SK-N-MC (cell line): ENCODE data around the gene PAXX.

Experiments used
- DNase-seq: peaks from one replicate; pipeline ENCODE4 v3.0.0-alpha.2; 2011; ENCODE audit warnings: low read depth, low spot score
- H3K27ac ChIP-seq: fragments of 200-600 bp; sonication (generic); 2 replicates; pipeline ENCODE4 v1.5.1; 2016; ENCODE audit warnings: mixed run types
- H3K36me3 ChIP-seq: fragments of 200-600 bp; sonication (generic); 2 replicates; pipeline ENCODE4 v1.6.1; 2017; ENCODE audit warnings: antibody characterized with exemption, low read length, mixed read lengths; ENCODE audit not compliant: insufficient read depth
- H3K4me3 ChIP-seq: fragments of 200-600 bp; sonication (generic); 2 replicates; pipeline ENCODE4 v1.5.1; 2016
- H3K9ac ChIP-seq: fragments of 200-600 bp; sonication (generic); 2 replicates; pipeline ENCODE4 v1.8.0; 2017; ENCODE audit warnings: mixed run types, mixed read lengths; ENCODE audit not compliant: insufficient read length
- H3K9me3 ChIP-seq: fragments of 200-600 bp; sonication (generic); 2 replicates; pipeline ENCODE4 v1.6.1; 2017; ENCODE audit warnings: low read depth, mild to moderate bottlenecking, antibody characterized with exemption, low read length, moderate library complexity, mixed read lengths
- EZH2 ChIP-seq: fragments of 200-600 bp; sonication (generic); IDR thresholded peaks from one replicate; pipeline ENCODE4 v1.6.1; 2017; ENCODE audit warnings: antibody characterized with exemption
- FOXP2 ChIP-seq: optimal IDR thresholded peaks from 2 replicates; pipeline ENCODE3; 2011; ENCODE audit warnings: mild to moderate bottlenecking, moderate library complexity; ENCODE audit not compliant: insufficient read depth; ENCODE audit errors: extremely low read length, control extremely low read depth
- POLR2AphosphoS5 ChIP-seq: IDR thresholded peaks from 2 replicates; pipeline ENCODE4 v1.6.1; 2012; ENCODE audit warnings: mild to moderate bottlenecking, low read depth, low read length, borderline replicate concordance

The PAXX gene

DNA sequence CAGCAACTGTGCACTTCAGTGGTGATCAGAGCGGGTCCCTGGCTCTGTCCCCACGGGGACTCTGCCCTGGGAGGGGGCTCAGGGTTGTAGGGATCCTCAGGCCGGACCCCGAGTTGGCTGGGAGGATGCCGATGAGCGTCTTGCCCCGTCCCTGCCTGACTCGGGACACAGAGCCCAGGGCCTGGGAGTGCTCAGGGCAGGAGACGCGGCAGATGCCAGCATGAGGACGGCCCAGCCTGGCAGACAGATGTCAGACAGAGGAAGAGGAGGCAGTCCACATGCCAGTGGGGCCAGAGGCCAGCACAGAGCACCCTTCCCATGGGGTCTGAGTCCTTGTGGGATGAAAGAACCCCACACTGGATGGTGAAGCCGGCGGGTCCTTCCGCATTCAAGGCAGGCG, 28.9 kb upstream of the PAXX start:
- no peak overlapping the region for H3K9ac ChIP-seq
- H3K36me3 ChIP-seq, result no peaks in the 10 kb centered on the region
- no peak for DNase-seq
- H3K27ac ChIP-seq, result no peak overlapping the region
- no peak overlapping the region for H3K4me3 ChIP-seq
- no peaks in the 10 kb centered on the region for H3K9me3 ChIP-seq
- TF ChIP-seq POLR2AphosphoS5 (no peak), EZH2 (no peak), FOXP2 (no peak)

- no peak overlapping the region for H3K9ac ChIP-seq
- no peaks in the 10 kb centered on the region for H3K9me3 ChIP-seq
- no peak overlapping the region for H3K4me3 ChIP-seq
- DNase-seq, result no peak
- no peak overlapping the region for H3K27ac ChIP-seq
- TF ChIP-seq POLR2AphosphoS5 (no peak), EZH2 (no peak), FOXP2 (no peak)
- no peaks in the 10 kb centered on the region for H3K36me3 ChIP-seq
Measured at GRCh38 chr9:136963751-136964150, 28.5 kb upstream of the PAXX start.

GRCh38 chr9:136964171-136964689, 28.0 kb upstream of the PAXX start:
- Histone ChIP-seq H3K9me3 (no peaks in the 10 kb centered on the region), H3K36me3 (no peaks in the 10 kb centered on the region), H3K27ac (no peak overlapping the region), H3K9ac (no peak overlapping the region), H3K4me3 (no peak overlapping the region)
- no peak for DNase-seq
- TF ChIP-seq EZH2 (no peak), FOXP2 (no peak), POLR2AphosphoS5 (no peak)

- H3K4me3 ChIP-seq, result no peak overlapping the region
- no peaks in the 10 kb centered on the region for H3K9me3 ChIP-seq
- no peak overlapping the region for H3K9ac ChIP-seq
- DNase-seq, result no peak
- H3K27ac ChIP-seq, result no peak overlapping the region
- no peaks in the 10 kb centered on the region for H3K36me3 ChIP-seq
- TF ChIP-seq EZH2 (no peak), FOXP2 (no peak), POLR2AphosphoS5 (no peak)
Measured at GRCh38 chr9:136964833-136965422, 27.3 kb upstream of the PAXX start.

- Histone ChIP-seq H3K36me3 (no peaks in the 10 kb centered on the region), H3K4me3 (no peak overlapping the region), H3K27ac (no peak overlapping the region), H3K9me3 (no peaks in the 10 kb centered on the region), H3K9ac (no peak overlapping the region)
- DNase-seq, result no peak
- TF ChIP-seq POLR2AphosphoS5, result no peak
- no peak for TF ChIP-seq EZH2
- TF ChIP-seq FOXP2, result no peak
Measured at GRCh38 chr9:136965771-136966484, 26.3 kb upstream of the PAXX start.

DNA sequence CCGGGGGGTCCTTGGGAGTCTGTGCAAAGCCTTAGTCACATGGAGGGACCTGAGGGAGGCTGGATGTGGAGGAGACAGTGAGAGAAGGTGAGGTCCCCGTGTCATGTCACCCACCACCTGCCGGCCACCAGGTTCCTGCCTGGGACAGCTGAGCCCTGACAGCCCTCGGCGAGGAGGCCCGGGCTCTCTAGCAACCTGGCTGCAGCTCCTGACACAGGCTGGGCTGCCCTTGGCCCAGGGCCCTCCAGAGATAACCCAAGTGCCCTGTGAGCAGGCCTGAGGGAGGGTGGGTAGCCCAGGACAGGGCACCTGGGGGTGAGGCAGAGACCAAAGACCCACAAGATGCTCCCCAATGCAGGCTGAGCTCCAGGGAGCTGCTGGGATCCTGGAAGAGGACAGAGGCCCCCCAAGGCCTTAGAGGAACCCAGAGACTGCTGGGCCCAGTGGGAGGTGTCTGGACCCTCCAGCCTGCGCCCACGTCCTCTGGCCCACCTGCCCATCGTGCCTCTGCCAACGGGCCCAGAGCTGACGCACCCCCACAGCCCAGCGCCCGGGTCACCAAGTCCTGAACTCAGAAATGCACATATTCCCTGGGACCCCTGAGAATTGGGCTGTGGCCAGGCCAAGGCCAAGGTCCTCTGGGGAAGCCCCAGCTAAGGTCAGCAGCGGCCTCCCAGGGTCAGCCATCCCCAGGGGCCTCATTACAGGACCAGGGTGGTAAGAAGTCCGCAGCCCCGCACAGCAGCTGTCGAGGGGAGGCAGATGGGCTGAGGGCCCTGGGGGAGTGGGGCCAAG, 23.7 kb upstream of the PAXX start:
- H3K9ac ChIP-seq, result no peak overlapping the region

DNA sequence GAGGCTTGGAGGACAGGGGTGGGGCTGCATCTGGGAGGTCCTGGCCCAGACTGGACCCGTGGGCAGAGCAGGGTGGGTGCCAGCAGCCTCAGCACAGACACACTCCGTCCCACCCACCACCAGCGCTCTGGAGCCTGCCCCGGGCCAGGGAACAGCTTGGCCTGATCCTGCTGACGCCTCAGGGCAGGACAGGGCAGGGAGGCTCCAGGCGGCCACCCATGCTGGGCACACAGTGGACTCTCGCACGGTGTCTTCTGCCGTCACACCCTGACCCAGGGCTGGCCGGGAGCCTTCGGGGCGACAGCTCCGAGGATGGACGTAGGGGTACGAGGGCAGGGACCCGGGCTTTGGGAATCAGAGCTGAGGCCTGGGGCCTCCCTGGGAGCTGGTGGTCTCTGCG, 23.1 kb upstream of the PAXX start:
- no peak for TF ChIP-seq FOXP2
- no peak for TF ChIP-seq POLR2AphosphoS5
- TF ChIP-seq EZH2, result no peak
- no peak overlapping the region for H3K9ac ChIP-seq
- no peak overlapping the region for H3K27ac ChIP-seq
- no peak for DNase-seq
- no peak overlapping the region for H3K4me3 ChIP-seq
- H3K36me3 ChIP-seq, result no peaks in the 10 kb centered on the region
- no peaks in the 10 kb centered on the region for H3K9me3 ChIP-seq

More for the DNA sequence above, 23.7 kb upstream of the PAXX start:
- no peaks in the 10 kb centered on the region for H3K9me3 ChIP-seq
- DNase-seq, result no peak
- no peak overlapping the region for H3K27ac ChIP-seq
- no peak for TF ChIP-seq FOXP2
- no peak for TF ChIP-seq POLR2AphosphoS5
- no peak for TF ChIP-seq EZH2
- no peak overlapping the region for H3K4me3 ChIP-seq
- H3K36me3 ChIP-seq, result no peaks in the 10 kb centered on the region

DNA sequence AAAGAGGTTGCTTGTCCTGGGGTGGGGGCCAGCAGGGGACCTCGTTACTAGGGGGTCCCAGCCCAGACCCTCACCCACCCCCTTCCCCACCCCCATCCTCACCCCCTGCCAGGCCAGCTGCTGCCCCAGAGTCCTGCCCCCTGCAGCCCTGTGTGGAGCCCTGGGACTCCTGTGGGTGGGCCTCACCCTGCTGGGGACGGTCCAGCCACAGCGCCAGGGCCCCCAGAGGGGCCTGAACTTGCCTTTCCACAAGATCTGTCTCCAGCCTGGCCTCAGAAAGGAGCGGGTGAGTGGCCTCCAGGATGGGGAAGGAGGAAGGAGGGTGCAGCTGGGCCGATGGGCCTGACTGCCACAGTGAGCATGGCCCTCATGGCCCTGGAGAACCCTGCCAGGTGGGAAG, 22.4 kb upstream of the PAXX start:
- DNase-seq, result no peak
- no peak overlapping the region for H3K9ac ChIP-seq

More for the DNA sequence above, 22.4 kb upstream of the PAXX start:
- Histone ChIP-seq H3K27ac (no peak overlapping the region), H3K36me3 (no peaks in the 10 kb centered on the region), H3K4me3 (no peak overlapping the region), H3K9me3 (no peaks in the 10 kb centered on the region)
- no peak for TF ChIP-seq POLR2AphosphoS5
- no peak for TF ChIP-seq EZH2
- no peak for TF ChIP-seq FOXP2
